GM10266 (cell line): ENCODE data around the gene JAG1.
"Not testable (repeated sequence)": the region's sequence is repeated elsewhere in the genome, so short reads cannot be mapped to it uniquely, and the experiment has no call there.

Source experiments
- DNase-seq: peaks from one replicate; pipeline ENCODE4 v3.0.0; 2012; ENCODE audit errors: extremely low spot score
- TF ChIP-seq, protein P1 (sequence below): IDR thresholded peaks from 2 replicates; pipeline ENCODE4 v1.5.1; 2012; ENCODE audit warnings: mild to moderate bottlenecking, low read depth; ENCODE audit not compliant: control insufficient read depth, insufficient read depth; ENCODE audit errors: missing control alignments

The JAG1 gene

GRCh38 chr20:10618611-10619245 lies 55.1 kb downstream of the JAG1 start:
- no peak for DNase-seq
- TF ChIP-seq, protein P1, sequence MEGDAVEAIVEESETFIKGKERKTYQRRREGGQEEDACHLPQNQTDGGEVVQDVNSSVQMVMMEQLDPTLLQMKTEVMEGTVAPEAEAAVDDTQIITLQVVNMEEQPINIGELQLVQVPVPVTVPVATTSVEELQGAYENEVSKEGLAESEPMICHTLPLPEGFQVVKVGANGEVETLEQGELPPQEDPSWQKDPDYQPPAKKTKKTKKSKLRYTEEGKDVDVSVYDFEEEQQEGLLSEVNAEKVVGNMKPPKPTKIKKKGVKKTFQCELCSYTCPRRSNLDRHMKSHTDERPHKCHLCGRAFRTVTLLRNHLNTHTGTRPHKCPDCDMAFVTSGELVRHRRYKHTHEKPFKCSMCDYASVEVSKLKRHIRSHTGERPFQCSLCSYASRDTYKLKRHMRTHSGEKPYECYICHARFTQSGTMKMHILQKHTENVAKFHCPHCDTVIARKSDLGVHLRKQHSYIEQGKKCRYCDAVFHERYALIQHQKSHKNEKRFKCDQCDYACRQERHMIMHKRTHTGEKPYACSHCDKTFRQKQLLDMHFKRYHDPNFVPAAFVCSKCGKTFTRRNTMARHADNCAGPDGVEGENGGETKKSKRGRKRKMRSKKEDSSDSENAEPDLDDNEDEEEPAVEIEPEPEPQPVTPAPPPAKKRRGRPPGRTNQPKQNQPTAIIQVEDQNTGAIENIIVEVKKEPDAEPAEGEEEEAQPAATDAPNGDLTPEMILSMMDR = no peak

DNA sequence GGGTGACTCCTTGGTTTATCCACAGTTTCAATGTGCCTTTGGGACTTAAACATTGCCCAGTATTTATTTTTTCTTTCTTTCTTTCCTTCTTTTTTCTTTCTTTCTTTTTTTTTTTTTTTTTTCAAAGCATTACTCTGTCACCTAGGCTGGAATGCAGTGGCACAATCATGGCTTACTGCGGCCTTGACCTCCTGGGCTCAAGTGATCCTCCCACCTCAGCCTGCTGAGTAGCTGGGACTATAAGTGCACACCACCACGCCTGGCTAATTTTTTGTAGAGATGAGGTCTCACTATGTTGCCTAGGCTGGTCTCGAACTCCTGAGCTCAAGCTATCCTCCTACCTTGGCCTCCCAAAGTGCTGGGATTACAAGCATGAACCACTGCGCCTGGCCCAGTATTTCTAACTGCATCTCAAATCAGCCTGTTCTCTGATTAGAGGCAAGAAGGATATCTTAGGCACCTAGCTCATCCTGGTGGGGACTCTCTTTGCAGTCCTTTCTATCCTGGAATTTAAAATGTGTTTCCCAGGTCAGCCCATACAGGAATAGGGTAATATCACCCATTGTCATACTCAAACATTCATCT lies 56.2 kb downstream of the JAG1 start:
- not testable (repeated sequence) for DNase-seq

DNA sequence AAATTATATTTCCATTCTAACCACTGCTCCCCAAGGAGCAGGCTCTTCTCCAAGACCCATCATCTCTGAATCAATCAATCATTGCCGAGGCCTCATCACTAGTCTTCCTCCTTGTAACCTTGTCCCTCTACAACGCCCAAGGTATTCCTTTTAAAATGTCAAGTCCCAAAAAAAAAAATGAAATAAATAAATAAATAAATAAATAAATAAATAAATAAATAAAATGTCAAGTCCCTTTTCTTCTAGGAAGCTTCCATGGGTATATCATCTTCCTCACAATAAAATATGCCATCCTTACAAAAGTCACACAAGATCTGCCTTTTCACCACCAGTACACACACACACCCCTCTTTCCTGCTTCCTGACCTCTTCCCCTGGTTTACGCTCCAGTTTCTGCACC lies 57.6 kb downstream of the JAG1 start:
- DNase-seq = no peak
- TF ChIP-seq, protein P1 = no peak

- no peak for DNase-seq
- TF ChIP-seq, protein P1 = no peak
Observed at GRCh38 chr20:10613911-10614310, 59.9 kb downstream of the JAG1 start.

GRCh38 chr20:10613426-10613825 lies 60.4 kb downstream of the JAG1 start:
- not testable (repeated sequence) for DNase-seq

DNA sequence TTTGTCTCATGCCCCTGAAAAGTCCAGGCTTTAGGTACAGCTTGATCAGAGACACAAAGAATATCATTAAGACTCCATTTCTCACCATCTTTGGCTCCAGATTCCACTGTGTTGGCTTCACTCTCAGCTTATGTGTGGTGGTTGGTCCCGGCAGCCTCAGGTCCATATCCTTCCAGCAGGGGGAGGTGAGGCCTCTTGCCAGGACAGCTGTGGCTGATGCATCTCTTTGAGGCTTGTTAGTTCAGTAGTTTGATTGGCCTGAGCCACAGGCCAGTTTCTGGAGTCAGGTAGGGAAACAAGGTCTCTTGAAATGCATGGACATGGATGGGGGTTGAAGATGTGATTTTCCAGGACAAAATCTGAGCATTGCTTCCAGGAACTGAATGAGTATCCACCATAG lies 62.4 kb downstream of the JAG1 start:
- peak; percentile 28 for DNase-seq
- TF ChIP-seq, protein P1 = peak; percentile 37

GRCh38 chr20:10610251-10610650 lies 63.5 kb downstream of the JAG1 start:
- DNase-seq = no peak

GRCh38 chr20:10609770-10610169 lies 64.0 kb downstream of the JAG1 start:
- no peak for DNase-seq
- TF ChIP-seq, protein P1 = no peak

More at GRCh38 chr20:10610251-10610650, 63.5 kb downstream of the JAG1 start:
- TF ChIP-seq, protein P1 = no peak
